PFSK-1 (cell line): Measurements from ENCODE around the gene CXorf65.
A peak's percentile ranks its signal among the peaks of the same experiment; 100 is the strongest.

Experiments used
- POLR2AphosphoS5 ChIP-seq: IDR thresholded peaks from 2 replicates; pipeline ENCODE4 v1.6.1; 2012; ENCODE audit warnings: low read depth, mild to moderate bottlenecking, control low read depth, low read length, moderate library complexity
- REST ChIP-seq, 2 experiments: IDR thresholded peaks; 2 replicates each; pipeline versions ENCODE4 v1.6.1 to v1.8.0; 2011 to 2012; ENCODE audit warnings: low read depth in 2 of 2, low read length in 2 of 2, control low read depth in 1 of 2, inconsistent platforms in 1 of 2, mild to moderate bottlenecking in 1 of 2, moderate library complexity in 1 of 2; ENCODE audit not compliant: insufficient read depth in 1 of 2
- SIN3A ChIP-seq: IDR thresholded peaks from 2 replicates; pipeline ENCODE4 v1.6.1; 2012; ENCODE audit warnings: mild to moderate bottlenecking, low read length, moderate library complexity, borderline replicate concordance; ENCODE audit not compliant: insufficient read depth
- TAF1 ChIP-seq: IDR thresholded peaks from 2 replicates; pipeline ENCODE4 v1.6.1; 2012; ENCODE audit warnings: low read length, control low read depth, borderline replicate concordance; ENCODE audit not compliant: insufficient read depth

DNA sequence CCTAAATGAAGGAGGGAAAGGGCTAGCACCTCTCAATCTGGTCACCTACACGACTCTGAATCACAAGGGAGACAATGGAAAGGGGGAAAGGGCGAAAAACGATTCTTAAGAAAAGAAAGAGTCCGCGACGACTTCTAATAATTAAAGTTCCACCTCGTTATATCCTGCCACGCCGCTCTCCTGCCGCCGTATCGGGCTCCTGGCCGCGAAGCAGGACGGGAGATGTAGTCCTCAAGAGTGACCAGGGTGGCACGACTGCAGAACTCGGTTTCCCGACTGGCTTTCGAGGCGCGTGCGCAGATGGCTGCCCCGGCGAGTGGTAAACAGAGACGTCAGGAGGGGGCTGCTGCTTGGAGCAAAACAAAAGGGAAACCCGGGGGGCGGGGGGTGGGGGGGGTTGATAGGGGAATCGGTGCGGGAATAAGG is 11.0 kb downstream of the CXorf65 start, which contains the start of gene FOXO4:
- TF ChIP-seq POLR2AphosphoS5: peak; percentile 56; the same call in 1 of the 2 replicates
- TF ChIP-seq REST (IDR thresholded peaks at IDR 0.05; ENCODE audit: insufficient read depth in 1 of 2, low read depth in 2 of 2, low read length in 2 of 2): no peak
- no peak for TF ChIP-seq TAF1
- no peak for TF ChIP-seq SIN3A
